Left renal pelvis (tissue), 4 donors: Measurements from ENCODE around the gene SSPN. TPM values are rescaled to one million over a fixed set of nuclear protein-coding genes. Genes with fewer than 3 reads are reported as not detected.

Experiments
- DNase-seq, 4 donors: peaks; one replicate each; pipeline ENCODE4 v3.0.0-alpha.2; 2013; ENCODE audit warnings: low read depth in 4 of 4, low spot score in 3 of 4
- polyA plus RNA-seq, 4 donors: library from polyadenylated mRNA; unstranded; fragments of 120-200 nt; gene quantifications; one replicate each; pipeline ENCODE4 v1.2.1, GENCODE V29; 2013; ENCODE audit not compliant: insufficient read length in 4 of 4

The SSPN gene
- polyA plus RNA-seq, 4 donors = 12.7 to 36.0 (median 18.4) TPM

GRCh38 chr12:26252946-26253345, 57.6 kb downstream of the SSPN start:
- no peak for DNase-seq

- no peak for DNase-seq
These were observed 60.7 kb downstream of the SSPN start for GRCh38 chr12:26255893-26256645.

DNA sequence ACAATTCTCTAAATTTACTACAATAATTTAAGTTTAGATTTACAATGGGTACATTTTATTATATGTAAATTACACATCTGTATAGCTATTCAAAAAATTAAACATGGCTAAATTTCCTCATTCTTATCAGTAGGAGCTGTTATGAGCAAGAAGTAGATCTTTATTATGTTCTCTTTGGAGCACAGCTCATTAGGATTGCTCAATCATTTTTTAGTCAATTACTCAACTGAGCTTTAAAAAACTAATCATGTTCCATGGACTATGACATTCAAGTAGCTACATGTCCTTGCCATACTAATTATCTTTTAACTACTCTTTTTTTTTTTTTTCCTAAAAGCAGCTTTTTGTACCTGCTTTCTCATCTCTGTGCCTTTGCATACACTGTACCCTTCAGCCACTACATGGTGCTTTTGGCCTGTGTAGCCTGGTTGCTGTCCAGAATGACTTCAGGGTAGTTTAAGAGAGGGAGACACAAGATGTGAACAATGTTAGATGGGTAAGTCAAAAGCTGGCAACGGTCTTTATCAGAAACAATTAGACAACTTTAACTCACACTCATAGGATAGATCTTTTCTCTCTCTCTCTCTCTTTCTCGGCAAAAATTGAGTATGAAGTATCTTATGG, 69.0 kb downstream of the SSPN start:
- no peak for DNase-seq

- no peak for DNase-seq
These were observed 70.2 kb downstream of the SSPN start for GRCh38 chr12:26265606-26266005.

- DNase-seq = no peak
These were observed 71.5 kb downstream of the SSPN start for GRCh38 chr12:26266881-26267280.

GRCh38 chr12:26268841-26269561, 73.6 kb downstream of the SSPN start:
- DNase-seq = no peak

DNA sequence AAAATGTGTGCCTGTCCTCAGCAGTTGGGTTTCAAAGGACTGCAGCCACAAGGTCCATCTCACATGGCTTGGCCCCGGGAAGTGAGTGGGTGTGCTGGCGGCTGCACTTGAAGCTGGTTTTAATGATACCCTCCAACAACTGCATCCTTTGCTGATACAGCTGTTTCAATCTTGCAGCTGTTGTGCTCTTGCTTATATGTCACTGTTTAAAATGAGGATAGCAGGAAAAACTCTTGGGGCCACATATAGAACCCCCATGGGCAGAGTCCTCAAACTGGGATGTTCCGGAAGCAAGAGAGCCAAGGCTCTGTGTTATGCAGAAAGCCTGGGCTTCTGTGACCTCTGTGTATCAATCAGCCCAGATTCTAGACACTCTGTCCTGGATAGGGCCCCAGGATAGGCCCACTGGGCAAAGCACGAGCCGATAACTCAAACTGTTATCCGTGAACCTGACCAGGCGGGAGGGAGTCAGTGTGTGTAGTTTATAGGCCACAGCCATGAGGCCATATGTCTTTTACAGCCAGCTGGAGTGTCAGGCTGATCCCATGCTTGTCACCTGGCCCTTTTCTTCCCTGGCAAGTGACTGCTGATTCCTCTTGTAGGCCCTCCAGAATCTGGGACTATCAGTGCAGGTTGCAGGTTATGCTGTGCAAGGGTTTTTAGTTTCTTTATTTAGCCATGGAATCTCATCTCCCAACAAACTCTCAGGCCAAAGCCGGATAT, 74.3 kb downstream of the SSPN start:
- DNase-seq = no peak

DNA sequence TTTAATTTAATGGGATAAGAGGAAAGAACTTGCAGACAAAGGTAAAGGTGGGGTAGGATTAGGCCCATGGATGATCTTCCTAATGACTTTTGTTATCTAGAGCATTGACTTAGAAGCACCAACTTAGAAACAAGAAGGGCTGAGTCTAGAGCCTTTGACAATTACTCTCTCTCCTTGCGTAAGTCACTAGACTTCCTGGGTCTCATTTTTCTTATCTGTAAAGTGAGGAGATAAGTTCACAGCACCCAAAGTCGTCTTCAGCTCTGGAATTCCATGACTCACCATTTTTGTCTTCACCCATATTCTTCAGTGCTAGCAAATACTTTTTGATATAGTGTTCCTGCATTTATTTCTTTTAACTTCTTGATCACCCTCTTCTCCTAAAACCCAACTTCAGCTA, 75.7 kb downstream of the SSPN start:
- no peak for DNase-seq

DNA sequence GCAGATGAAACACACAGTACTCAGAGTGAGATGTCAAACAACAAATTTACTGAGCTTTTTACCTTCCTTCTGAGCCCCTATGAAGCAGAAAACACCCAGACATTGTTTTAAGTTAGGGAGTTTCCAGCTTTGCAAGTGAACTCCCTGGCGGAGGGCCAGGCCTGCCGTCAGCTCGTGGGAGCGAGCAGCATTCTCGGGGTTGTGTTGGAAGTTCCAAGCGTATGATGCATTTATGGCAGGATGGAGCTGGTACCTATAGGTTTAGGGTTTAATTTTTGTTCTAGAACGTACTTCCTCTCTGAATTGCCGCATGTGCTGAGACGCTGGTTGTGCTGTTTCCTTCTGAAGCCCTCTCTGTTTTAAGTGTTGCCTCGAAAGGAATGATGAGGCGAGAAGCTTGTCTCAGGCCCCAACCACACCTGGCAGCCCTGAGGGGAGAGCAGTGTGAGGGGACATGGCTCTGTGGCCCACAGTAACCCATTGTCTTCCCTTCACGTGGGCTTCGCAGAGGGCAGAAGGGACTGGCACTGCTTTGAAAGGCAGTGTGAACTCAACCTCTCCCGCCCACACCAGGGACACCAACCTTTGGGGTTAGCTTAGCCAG, 76.6 kb downstream of the SSPN start:
- peak in 2 of 4 donors; percentile 50 to 52 for DNase-seq

DNA sequence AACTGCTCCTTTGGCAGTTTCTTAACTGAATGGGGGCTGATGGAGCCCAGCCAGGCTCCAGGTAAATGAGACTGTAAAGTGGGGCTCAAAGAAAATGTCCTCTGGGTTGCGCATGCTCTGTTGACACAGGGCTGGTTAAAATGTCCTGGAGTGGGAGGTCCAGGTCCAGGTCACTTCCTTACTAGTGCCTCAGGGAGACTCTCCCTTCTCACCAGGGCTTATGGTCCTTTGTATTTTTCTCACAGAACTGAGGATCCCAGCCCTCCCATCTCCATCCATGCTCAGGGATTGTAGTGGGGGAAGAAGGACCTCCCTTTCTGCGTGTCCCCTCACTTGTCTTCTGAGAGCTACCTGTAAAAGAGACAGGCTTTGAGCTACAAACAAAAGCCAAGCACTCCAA, 77.5 kb downstream of the SSPN start:
- no peak for DNase-seq

DNA sequence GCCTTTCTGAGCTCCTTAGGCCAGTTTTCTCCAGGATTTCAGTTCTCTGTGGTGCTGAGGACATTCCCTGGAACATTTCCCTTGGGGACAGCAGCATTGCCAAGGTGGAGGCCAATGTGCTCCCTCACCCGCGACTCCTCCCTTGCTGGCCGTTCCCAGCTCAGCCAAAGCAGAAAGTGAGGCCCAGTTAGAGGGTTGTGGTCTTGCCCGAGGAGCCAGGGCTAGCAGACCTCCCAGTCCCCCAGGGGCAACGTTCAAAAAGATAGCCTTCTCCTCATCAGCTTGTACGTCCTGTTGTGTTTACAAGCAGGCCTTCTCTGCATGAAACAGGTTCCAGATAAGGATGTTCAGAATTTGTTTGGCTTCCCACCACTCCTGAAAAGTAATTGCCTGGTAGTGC, 78.4 kb downstream of the SSPN start:
- DNase-seq = no peak

- DNase-seq = no peak
These were observed 79.3 kb downstream of the SSPN start for GRCh38 chr12:26274441-26275312.

- DNase-seq = no peak
These were observed 80.1 kb downstream of the SSPN start for GRCh38 chr12:26275313-26276131.

- DNase-seq = no peak
These were observed 81.3 kb downstream of the SSPN start for GRCh38 chr12:26276709-26277108.

DNA sequence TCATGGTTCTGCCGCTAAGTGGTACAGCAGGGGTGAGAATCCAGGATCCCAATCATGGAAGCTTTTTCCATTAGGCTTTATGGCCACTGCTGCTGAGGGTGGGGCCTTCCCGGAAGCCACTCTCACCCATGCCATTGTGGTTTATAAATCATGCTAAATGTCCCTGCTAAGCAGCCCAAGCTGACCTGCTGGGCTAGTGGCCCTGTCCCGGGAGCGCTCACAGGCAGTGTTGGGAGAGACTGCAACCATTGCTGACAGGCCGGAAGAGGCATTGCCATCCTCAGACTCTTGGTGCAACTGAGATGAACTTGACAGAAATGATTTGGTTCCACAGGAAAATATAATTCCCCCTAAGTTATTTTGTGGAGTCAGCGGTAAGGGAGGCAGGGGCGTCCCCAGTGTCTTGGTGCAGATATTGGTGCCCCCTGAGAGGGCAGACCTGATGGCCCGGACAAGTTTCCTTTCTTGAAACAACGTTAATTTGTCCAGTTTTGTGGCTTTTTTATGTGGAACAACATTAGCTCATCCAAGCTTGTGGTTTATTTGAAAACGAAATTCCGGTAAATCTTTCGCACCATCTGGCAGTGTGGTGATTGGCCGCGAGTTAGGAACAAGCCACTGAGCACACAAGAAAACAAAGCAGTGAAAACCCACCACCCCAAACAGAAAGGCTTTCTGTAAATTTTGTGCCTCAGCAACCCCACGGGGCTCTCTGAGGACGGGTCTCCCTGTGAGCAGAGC, 82.3 kb downstream of the SSPN start:
- no peak for DNase-seq

- DNase-seq = no peak
These were observed 82.9 kb downstream of the SSPN start for GRCh38 chr12:26278266-26278665.

DNA sequence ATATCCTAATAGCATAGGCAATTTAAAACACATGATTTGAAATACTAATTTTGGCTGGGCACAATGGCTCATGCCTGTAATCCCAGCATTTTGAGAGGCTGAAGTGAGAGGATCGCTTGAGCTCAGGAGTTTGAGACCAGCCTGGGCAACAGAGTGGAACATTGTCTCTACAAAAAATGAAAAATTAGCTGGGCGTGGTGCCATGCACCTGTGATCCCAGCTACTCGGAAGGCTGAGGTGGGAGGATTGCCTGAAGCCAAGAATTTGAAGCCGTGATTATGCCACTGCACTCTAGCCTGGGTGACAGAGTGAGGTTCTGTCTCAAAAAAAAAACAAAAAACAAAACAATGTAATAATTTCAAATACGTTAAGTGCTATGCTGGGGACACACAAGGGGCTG, 83.3 kb downstream of the SSPN start:
- DNase-seq = no peak

GRCh38 chr12:26279091-26279490, 83.7 kb downstream of the SSPN start:
- DNase-seq = no peak
